Progenitor cell of endocrine pancreas (in vitro differentiated cells): ENCODE data around the gene ADAMTS18. TPM values are rescaled to one million over a fixed set of nuclear protein-coding genes. Genes with fewer than 3 reads are reported as not detected.
A peak's percentile ranks its signal among the peaks of the same experiment; 100 is the strongest.

Source experiments
- DNase-seq: peaks from one replicate; pipeline ENCODE4 v3.0.0; 2021; ENCODE audit warnings: low spot score; ENCODE audit not compliant: unreplicated experiment
- H3K27ac Mint-ChIP-seq: 2 replicates; pipeline ENCODE4 v1.8.0; 2021; ENCODE audit warnings: mild to moderate bottlenecking, moderate library complexity, mixed read lengths
- H3K27me3 Mint-ChIP-seq: 2 replicates; pipeline ENCODE4 v1.8.0; 2021; ENCODE audit warnings: mixed read lengths
- H3K36me3 Mint-ChIP-seq: 2 replicates; pipeline ENCODE4 v1.8.0; 2022; ENCODE audit warnings: mixed read lengths; ENCODE audit not compliant: insufficient read depth
- H3K4me1 Mint-ChIP-seq: 2 replicates; pipeline ENCODE4 v1.8.0; 2021; ENCODE audit warnings: low read depth, mixed read lengths
- H3K4me3 Mint-ChIP-seq: 2 replicates; pipeline ENCODE4 v1.8.0; 2021; ENCODE audit warnings: low read depth, mild to moderate bottlenecking, moderate library complexity, mixed read lengths
- H3K9me3 Mint-ChIP-seq: 2 replicates; pipeline ENCODE4 v1.8.0; 2021; ENCODE audit warnings: low read depth, mixed read lengths
- total RNA-seq: library from RNA; stranded (reverse); gene quantifications from 2 replicates; pipeline ENCODE4 v1.2.1, GENCODE V29; 2021
- TF ChIP-seq, protein P1 (sequence below): fragments of 200-600 bp; sonication (generic); IDR thresholded peaks from one replicate; pipeline ENCODE4 v1.5.0; 2021; ENCODE audit warnings: antibody characterized with exemption, mild to moderate bottlenecking; ENCODE audit not compliant: unreplicated experiment

ADAMTS18 gene
- total RNA-seq, 1 donor from 2014 or later, result 5.8 TPM

DNA sequence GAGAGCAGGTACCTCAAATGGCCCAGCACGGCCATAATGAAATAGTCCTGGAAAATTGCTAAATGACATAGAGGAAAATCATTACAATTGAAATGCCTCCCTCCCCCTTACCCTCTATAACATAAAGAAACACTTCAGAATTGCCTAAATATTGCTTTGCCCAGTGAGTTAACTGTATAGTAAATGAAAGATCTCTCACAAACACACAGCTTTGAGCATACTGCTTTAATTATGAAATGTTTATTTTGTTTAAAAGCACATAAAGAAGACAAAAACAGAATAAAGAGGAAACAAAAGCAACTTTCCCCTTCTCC lies 9.3 kb upstream of the ADAMTS18 start:
- H3K4me1 Mint-ChIP-seq, result peaks cover 2% of the 10 kb centered on the region
- DNase-seq, result no peak
- H3K4me3 Mint-ChIP-seq, result no peak overlapping the region
- no peaks in the 10 kb centered on the region for H3K36me3 Mint-ChIP-seq
- H3K27ac Mint-ChIP-seq, result no peak overlapping the region
- H3K27me3 Mint-ChIP-seq, result peaks cover 20% of the 10 kb centered on the region
- H3K9me3 Mint-ChIP-seq, result no peaks in the 10 kb centered on the region
- TF ChIP-seq, protein P1, sequence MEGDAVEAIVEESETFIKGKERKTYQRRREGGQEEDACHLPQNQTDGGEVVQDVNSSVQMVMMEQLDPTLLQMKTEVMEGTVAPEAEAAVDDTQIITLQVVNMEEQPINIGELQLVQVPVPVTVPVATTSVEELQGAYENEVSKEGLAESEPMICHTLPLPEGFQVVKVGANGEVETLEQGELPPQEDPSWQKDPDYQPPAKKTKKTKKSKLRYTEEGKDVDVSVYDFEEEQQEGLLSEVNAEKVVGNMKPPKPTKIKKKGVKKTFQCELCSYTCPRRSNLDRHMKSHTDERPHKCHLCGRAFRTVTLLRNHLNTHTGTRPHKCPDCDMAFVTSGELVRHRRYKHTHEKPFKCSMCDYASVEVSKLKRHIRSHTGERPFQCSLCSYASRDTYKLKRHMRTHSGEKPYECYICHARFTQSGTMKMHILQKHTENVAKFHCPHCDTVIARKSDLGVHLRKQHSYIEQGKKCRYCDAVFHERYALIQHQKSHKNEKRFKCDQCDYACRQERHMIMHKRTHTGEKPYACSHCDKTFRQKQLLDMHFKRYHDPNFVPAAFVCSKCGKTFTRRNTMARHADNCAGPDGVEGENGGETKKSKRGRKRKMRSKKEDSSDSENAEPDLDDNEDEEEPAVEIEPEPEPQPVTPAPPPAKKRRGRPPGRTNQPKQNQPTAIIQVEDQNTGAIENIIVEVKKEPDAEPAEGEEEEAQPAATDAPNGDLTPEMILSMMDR, result no peak

DNA sequence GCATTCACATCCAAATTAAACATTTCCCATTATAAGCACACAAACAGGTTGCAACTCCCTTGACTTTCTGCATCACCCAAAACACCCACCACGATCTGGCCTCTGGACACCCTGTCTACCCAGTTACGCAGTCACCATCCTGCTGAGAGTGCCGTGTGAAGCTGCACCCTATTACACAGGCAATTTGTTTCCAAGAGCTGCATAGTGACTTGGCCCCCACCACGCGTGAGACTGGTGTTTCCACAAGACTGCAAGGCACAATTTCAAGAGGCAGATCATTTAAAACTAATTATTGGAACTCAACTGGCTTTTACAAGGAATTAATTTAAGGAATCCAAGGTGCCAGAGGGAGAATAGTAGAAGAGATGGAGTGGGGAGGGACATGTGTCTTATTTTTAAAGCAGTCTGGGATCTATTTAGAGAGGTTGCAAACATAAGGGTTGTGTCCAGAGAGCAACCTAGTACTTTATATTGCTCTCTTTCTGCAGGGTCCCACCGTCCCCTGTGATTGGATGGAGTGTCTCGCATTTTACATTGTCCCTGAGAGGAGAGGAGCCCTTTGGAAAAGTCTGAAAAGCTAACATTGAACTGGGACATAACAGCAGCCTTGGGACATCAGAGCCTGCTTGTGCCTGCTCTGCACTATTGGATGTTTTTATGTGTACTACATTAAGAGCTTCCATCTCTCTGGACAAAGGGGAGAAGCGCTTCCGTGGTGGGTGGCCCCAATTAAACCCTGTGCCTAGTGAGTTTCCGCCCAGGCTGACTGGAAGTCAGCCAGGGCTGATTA lies 8.7 kb upstream of the ADAMTS18 start:
- peaks cover 21% of the 10 kb centered on the region for H3K27me3 Mint-ChIP-seq
- no peak overlapping the region for H3K27ac Mint-ChIP-seq
- H3K4me1 Mint-ChIP-seq, result peaks cover 6% of the 10 kb centered on the region
- no peaks in the 10 kb centered on the region for H3K36me3 Mint-ChIP-seq
- H3K9me3 Mint-ChIP-seq, result no peaks in the 10 kb centered on the region
- TF ChIP-seq, protein P1, result no peak
- no peak for DNase-seq
- no peak overlapping the region for H3K4me3 Mint-ChIP-seq

DNA sequence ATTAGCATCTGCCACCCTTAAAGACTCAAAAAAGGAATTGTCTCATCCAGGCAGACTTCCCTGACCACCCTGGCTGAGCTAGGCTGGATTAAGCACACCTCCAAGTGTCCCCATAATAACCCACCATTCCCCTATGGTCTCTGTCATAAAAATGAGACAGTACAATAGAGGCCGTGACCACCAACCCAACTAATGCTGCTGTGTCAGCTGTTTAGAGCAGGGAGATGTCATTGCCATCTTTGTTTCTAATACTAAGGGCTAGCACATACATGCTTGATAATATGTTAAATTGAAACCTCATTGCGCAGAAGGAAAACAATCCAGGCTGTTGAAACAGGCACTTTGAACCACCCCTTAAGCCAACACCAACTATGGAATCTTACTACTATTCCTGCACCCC lies 7.2 kb upstream of the ADAMTS18 start:
- no peaks in the 10 kb centered on the region for H3K36me3 Mint-ChIP-seq
- TF ChIP-seq, protein P1, result no peak
- no peak overlapping the region for H3K27ac Mint-ChIP-seq
- H3K27me3 Mint-ChIP-seq, result peaks cover 28% of the 10 kb centered on the region
- DNase-seq, result no peak
- no peaks in the 10 kb centered on the region for H3K9me3 Mint-ChIP-seq
- no peak overlapping the region for H3K4me3 Mint-ChIP-seq
- peaks cover 10% of the 10 kb centered on the region for H3K4me1 Mint-ChIP-seq

DNA sequence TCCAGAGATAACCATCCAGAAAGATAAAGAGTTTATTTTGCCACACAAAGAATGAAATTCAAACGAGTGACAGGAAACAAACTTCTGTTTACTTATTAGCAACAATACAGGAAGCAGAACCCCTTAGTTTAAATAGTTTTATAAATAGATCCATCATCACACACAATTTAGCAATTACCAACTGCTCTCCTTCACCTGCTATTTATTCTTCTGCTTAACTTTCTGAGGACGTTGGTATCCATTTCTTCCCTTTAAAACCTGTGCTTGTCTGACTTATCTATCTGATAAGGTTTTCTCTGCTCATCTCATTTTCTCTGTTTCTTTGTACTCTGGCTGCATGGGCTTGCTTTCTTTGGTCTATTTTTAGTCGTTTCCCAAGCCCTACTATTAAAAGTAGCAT lies 4.3 kb upstream of the ADAMTS18 start:
- Mint-ChIP-seq H3K36me3 (no peaks in the 10 kb centered on the region), H3K27me3 (peaks cover 41% of the 10 kb centered on the region)
- TF ChIP-seq, protein P1, result no peak

DNA sequence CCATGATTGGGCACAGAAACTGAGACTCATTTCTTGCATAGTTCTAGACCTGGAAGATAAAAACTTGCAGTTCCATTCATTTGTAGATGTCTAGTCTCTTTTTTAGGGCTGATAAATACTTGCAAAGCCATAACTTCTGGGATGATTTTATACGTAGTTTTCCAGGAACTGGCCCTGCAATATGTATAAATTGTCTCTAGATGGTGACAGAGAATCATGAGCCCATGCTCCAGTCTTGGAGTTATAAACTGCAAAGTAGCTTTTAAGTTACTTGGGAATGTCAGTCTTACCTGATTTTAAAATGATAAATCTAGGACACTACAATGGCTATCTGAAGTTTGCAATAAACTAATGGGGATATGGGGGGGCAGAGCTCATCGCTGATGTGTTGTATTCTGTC lies 3.0 kb upstream of the ADAMTS18 start:
- Mint-ChIP-seq H3K4me3 (no peak overlapping the region), H3K27ac (no peak overlapping the region), H3K9me3 (no peaks in the 10 kb centered on the region), H3K4me1 (peaks cover 27% of the 10 kb centered on the region), H3K36me3 (no peaks in the 10 kb centered on the region), H3K27me3 (peaks cover 52% of the 10 kb centered on the region)
- no peak for DNase-seq
- TF ChIP-seq, protein P1, result peak; percentile 36

More for the DNA sequence above, 4.3 kb upstream of the ADAMTS18 start:
- H3K27ac Mint-ChIP-seq, result no peak overlapping the region
- no peak overlapping the region for H3K4me3 Mint-ChIP-seq
- H3K9me3 Mint-ChIP-seq, result no peaks in the 10 kb centered on the region
- DNase-seq, result no peak
- peaks cover 15% of the 10 kb centered on the region for H3K4me1 Mint-ChIP-seq
